ES-I3 (cell line): ENCODE results near the gene NAT9.

Source experiments
- H3K36me3 ChIP-seq: 2 replicates; pipeline ENCODE4 v1.6.1; 2013; ENCODE audit warnings: mild to moderate bottlenecking, low read length, control low read depth, moderate library complexity; ENCODE audit not compliant: insufficient read depth
- H3K4me1 ChIP-seq: 2 replicates; pipeline ENCODE4 v1.6.1; 2013; ENCODE audit warnings: mild to moderate bottlenecking, control low read depth, low read length; ENCODE audit not compliant: insufficient read depth
- H3K9ac ChIP-seq: 2 replicates; pipeline ENCODE4 v1.6.1; 2013; ENCODE audit warnings: low read depth, mild to moderate bottlenecking, low read length, moderate library complexity
- H3K9me3 ChIP-seq: 2 replicates; pipeline ENCODE4 v1.6.1; 2013; ENCODE audit warnings: mild to moderate bottlenecking, low read length, moderate library complexity; ENCODE audit not compliant: control insufficient read depth, insufficient read depth

NAT9 gene

GRCh38 chr17:74779948-74780400, 3.8 kb upstream of the NAT9 start:
- Histone ChIP-seq H3K9ac (no peak overlapping the region), H3K4me1 (peaks cover 5% of the 10 kb centered on the region), H3K9me3 (no peaks in the 10 kb centered on the region), H3K36me3 (0 out of 2 replicates have a peak, but pooled peaks cover 4% of the 10 kb centered on the region)

GRCh38 chr17:74779501-74779900, 3.4 kb upstream of the NAT9 start:
- Histone ChIP-seq H3K36me3 (0 out of 2 replicates have a peak, but pooled peaks cover 4% of the 10 kb centered on the region), H3K9ac (no peak overlapping the region), H3K9me3 (no peaks in the 10 kb centered on the region), H3K4me1 (peaks cover 5% of the 10 kb centered on the region)

- H3K4me1 ChIP-seq: peaks cover 5% of the 10 kb centered on the region
- 0 out of 2 replicates have a peak, but pooled peaks cover 4% of the 10 kb centered on the region for H3K36me3 ChIP-seq
- H3K9me3 ChIP-seq: no peaks in the 10 kb centered on the region
- no peak overlapping the region for H3K9ac ChIP-seq
These were observed 2.8 kb upstream of the NAT9 start for GRCh38 chr17:74778960-74779359.

- no peaks in the 10 kb centered on the region for H3K9me3 ChIP-seq
- no peak overlapping the region for H3K9ac ChIP-seq
- H3K4me1 ChIP-seq: peaks cover under 1% of the 10 kb centered on the region
- H3K36me3 ChIP-seq: 0 out of 2 replicates have a peak, but pooled peaks cover 7% of the 10 kb centered on the region
These were observed 1.9 kb upstream of the NAT9 start for GRCh38 chr17:74777901-74778515.

- Histone ChIP-seq H3K9me3 (no peaks in the 10 kb centered on the region), H3K4me1 (no peaks in the 10 kb centered on the region; the same call in 1 of the 2 replicates), H3K36me3 (0 out of 2 replicates have a peak, but pooled peaks cover 11% of the 10 kb centered on the region), H3K9ac (peak overlapping the region; percentile 91)
These were observed 845 bp upstream of the NAT9 start for GRCh38 chr17:74776990-74777389.

GRCh38 chr17:74775409-74776043, 619 bp downstream of the NAT9 start:
- Histone ChIP-seq H3K9ac (peak overlapping the region; percentile 91), H3K9me3 (no peaks in the 10 kb centered on the region), H3K36me3 (0 out of 2 replicates have a peak, but pooled peaks cover 12% of the 10 kb centered on the region), H3K4me1 (no peaks in the 10 kb centered on the region; the same call in 1 of the 2 replicates)

- Histone ChIP-seq H3K4me1 (no peaks in the 10 kb centered on the region; the same call in 1 of the 2 replicates), H3K9ac (no peak overlapping the region), H3K36me3 (0 out of 2 replicates have a peak, but pooled peaks cover 12% of the 10 kb centered on the region), H3K9me3 (no peaks in the 10 kb centered on the region)
These were observed 2.3 kb downstream of the NAT9 start for GRCh38 chr17:74773871-74774286.

GRCh38 chr17:74773414-74773813, 2.7 kb downstream of the NAT9 start:
- H3K9ac ChIP-seq: no peak overlapping the region
- H3K4me1 ChIP-seq: no peaks in the 10 kb centered on the region; the same call in 1 of the 2 replicates
- 0 out of 2 replicates have a peak, but pooled peaks cover 12% of the 10 kb centered on the region for H3K36me3 ChIP-seq
- H3K9me3 ChIP-seq: no peaks in the 10 kb centered on the region

- H3K4me1 ChIP-seq: no peaks in the 10 kb centered on the region; the same call in 1 of the 2 replicates
- H3K36me3 ChIP-seq: 0 out of 2 replicates have a peak, but pooled peaks cover 12% of the 10 kb centered on the region
- no peaks in the 10 kb centered on the region for H3K9me3 ChIP-seq
- no peak overlapping the region for H3K9ac ChIP-seq
These were observed 4.1 kb downstream of the NAT9 start for GRCh38 chr17:74772053-74772452.

GRCh38 chr17:74771319-74771914, 4.7 kb downstream of the NAT9 start:
- Histone ChIP-seq H3K9me3 (no peaks in the 10 kb centered on the region), H3K4me1 (no peaks in the 10 kb centered on the region; the same call in 1 of the 2 replicates), H3K36me3 (0 out of 2 replicates have a peak, but pooled peaks cover 12% of the 10 kb centered on the region), H3K9ac (no peak overlapping the region)

- H3K9me3 ChIP-seq: no peaks in the 10 kb centered on the region
- H3K9ac ChIP-seq: no peak overlapping the region
- no peaks in the 10 kb centered on the region; the same call in 1 of the 2 replicates for H3K4me1 ChIP-seq
- H3K36me3 ChIP-seq: 0 out of 2 replicates have a peak, but pooled peaks cover 12% of the 10 kb centered on the region
These were observed 5.4 kb downstream of the NAT9 start for GRCh38 chr17:74770498-74771318.

GRCh38 chr17:74769856-74770497, 6.2 kb downstream of the NAT9 start:
- H3K4me1 ChIP-seq: no peaks in the 10 kb centered on the region; the same call in 1 of the 2 replicates
- H3K9me3 ChIP-seq: no peaks in the 10 kb centered on the region
- H3K9ac ChIP-seq: no peak overlapping the region
- 0 out of 2 replicates have a peak, but pooled peaks cover 12% of the 10 kb centered on the region for H3K36me3 ChIP-seq

- Histone ChIP-seq H3K4me1 (peaks cover under 1% of the 10 kb centered on the region), H3K9me3 (no peaks in the 10 kb centered on the region), H3K36me3 (0 out of 2 replicates have a peak, but pooled peaks cover 12% of the 10 kb centered on the region), H3K9ac (no peak overlapping the region)
These were observed 6.8 kb downstream of the NAT9 start for GRCh38 chr17:74769266-74769855.
